DLD1 (cell line): ENCODE measurements around the gene FAM98B.
"Not testable (repeated sequence)": the region's sequence is repeated elsewhere in the genome, so short reads cannot be mapped to it uniquely, and the experiment has no call there.

Source experiments
- in situ Hi-C: cut with HindIII; loops from 2 replicates; pipeline ENCODE4 v1.10.0; 2017; ENCODE audit warnings: low sequenced_read_pairs

FAM98B gene

GRCh38 chr15:38453971-38454695, at the start of gene FAM98B:
Gene FAM98B, plus strand, starts transcription at chr15:38454127. Its CDS starts 35 bp downstream, at chr15:38454162.
- in situ Hi-C loops = no loop called here

GRCh38 chr15:38406436-38406835, 47.5 kb upstream of the FAM98B start:
- in situ Hi-C loops = no loop called here

GRCh38 chr15:38408576-38408975, 45.4 kb upstream of the FAM98B start:
- in situ Hi-C loops = no loop called here

- in situ Hi-C loops = no loop called here
Measured at GRCh38 chr15:38411902-38412301, 42.0 kb upstream of the FAM98B start.

- in situ Hi-C loops = no loop called here
Measured at GRCh38 chr15:38412466-38412865, 41.5 kb upstream of the FAM98B start.

- in situ Hi-C loops = no loop called here
Measured at GRCh38 chr15:38414357-38414756, 39.6 kb upstream of the FAM98B start.

- in situ Hi-C loops = no loop called here
Measured at GRCh38 chr15:38421069-38421690, 32.7 kb upstream of the FAM98B start.

- in situ Hi-C loops = no loop called here
Measured at GRCh38 chr15:38424101-38424552, 29.8 kb upstream of the FAM98B start.

GRCh38 chr15:38425269-38425668, 28.7 kb upstream of the FAM98B start:
- in situ Hi-C loops = no loop called here

- in situ Hi-C loops = no loop called here
Measured at GRCh38 chr15:38427380-38427779, 26.5 kb upstream of the FAM98B start.

GRCh38 chr15:38430106-38430760, 23.7 kb upstream of the FAM98B start:
- in situ Hi-C loops = no loop called here

- in situ Hi-C loops = no loop called here
Measured at GRCh38 chr15:38436993-38437392, 16.9 kb upstream of the FAM98B start.

GRCh38 chr15:38437603-38438002, 16.3 kb upstream of the FAM98B start:
- in situ Hi-C loops = not testable (repeated sequence)

GRCh38 chr15:38438031-38438986, 15.6 kb upstream of the FAM98B start:
- in situ Hi-C loops = no loop called here

- in situ Hi-C loops = no loop called here
Measured at GRCh38 chr15:38440353-38441129, 13.4 kb upstream of the FAM98B start.

- in situ Hi-C loops = no loop called here
Measured at GRCh38 chr15:38441130-38441519, 12.8 kb upstream of the FAM98B start.

GRCh38 chr15:38454696-38455090, 766 bp downstream of the FAM98B start:
- in situ Hi-C loops = no loop called here

- in situ Hi-C loops = no loop called here
Measured at GRCh38 chr15:38455092-38455491, 1.2 kb downstream of the FAM98B start.

- in situ Hi-C loops = no loop called here
Measured at GRCh38 chr15:38458646-38459045, 4.7 kb downstream of the FAM98B start.

GRCh38 chr15:38459480-38459879, 5.6 kb downstream of the FAM98B start:
- in situ Hi-C loops = no loop called here
